CD4-positive, alpha-beta T cell treated with Interleukin-10 for 1 hour (primary cell): ENCODE results near the gene SCAND1.
"Not testable (repeated sequence)": the region's sequence is repeated elsewhere in the genome, so short reads cannot be mapped to it uniquely, and the experiment has no call there.

Experiments used
- DNase-seq: peaks from one replicate; pipeline ENCODE4 v3.0.0-alpha.2; 2020

SCAND1 gene

GRCh38 chr20:35956616-35957015 lies 2.3 kb upstream of the SCAND1 start:
- no peak for DNase-seq

- DNase-seq = peak; percentile 49
These were observed 577 bp upstream of the SCAND1 start for GRCh38 chr20:35954907-35955251.

GRCh38 chr20:35953387-35954199 lies 709 bp downstream of the SCAND1 start:
- peak; percentile 73 for DNase-seq

DNA sequence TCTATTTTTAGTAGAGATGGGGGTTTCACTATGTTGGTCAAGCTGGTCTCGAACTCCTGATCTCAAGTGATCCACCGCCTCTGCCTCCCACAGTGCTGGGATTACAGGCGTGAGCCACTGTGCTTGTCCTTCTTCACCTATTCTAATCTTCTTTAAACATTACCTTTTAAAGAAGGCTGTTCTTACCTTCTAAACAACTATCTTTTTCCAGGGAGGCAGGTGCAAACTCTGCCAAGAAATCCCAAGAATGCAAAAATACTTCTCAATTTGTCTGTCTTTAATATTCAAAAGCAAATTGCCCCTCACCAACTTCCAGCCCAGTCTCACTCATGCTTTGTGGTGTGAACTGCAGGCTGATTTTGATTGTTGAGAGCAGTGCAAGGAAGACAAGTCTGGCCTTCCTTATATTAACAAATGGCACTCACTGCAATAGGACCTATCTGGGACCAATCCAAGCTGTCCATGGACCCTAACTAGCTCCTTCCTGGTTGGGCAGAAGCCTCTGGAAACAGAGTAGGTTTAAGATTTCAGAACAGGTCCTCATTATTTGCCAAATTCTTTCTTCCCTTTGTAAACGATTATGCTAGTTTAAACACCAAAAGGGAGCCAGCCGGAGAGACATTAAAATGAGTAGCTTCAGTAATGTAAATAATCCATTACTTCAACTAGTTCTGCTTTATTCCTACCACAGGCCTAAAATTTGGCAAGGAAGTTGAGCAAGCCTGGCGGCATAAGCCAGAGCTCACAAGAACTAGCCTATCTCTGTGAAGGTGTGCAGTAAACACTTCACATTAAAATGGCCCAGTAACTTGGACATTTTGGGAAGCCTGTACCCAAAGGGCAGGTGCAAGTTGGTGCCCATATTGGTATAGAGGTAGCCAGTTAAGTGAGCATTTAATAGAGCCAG lies 1.6 kb downstream of the SCAND1 start:
- DNase-seq = no peak

DNA sequence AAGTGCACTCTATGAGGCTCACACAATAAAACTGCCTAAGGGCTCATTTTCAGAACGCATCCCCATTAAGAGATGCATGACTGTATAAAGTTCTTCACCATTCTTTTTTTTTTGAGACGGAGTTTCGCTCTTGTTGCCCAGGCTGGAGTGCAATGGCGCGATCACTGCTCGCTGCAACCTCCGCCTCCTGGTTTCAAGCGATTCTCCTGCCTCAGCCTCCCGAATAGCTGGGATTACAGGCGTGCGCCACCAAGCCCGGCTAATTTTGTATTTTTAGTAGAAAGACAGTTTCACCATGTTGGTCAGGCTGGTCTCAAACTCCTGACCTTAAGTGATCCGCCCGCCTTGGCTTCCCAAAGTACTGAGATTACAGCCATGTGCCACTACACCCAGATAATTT lies 2.2 kb downstream of the SCAND1 start:
- not testable (repeated sequence) for DNase-seq

- DNase-seq = no peak
These were observed 4.2 kb downstream of the SCAND1 start for GRCh38 chr20:35950093-35950492.

DNA sequence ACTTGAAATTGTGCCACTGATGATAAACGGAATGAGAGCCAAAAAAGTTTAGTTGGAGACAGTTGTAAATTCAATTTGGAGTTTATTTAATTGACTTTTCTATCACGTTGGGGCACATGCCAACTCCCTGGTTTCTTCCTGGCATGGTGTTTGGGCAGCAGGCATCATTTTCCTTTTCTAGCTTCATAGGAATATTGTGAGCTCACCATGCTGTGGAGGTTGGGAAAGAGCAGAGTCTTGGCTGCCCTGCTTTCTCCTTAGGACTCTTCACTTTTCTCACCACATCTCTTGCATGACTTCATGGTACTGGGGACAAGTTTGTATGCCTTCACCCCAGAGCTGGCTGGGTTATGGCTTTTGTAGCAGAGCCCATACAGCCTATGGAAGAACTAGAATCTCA lies 6.4 kb downstream of the SCAND1 start:
- no peak for DNase-seq

DNA sequence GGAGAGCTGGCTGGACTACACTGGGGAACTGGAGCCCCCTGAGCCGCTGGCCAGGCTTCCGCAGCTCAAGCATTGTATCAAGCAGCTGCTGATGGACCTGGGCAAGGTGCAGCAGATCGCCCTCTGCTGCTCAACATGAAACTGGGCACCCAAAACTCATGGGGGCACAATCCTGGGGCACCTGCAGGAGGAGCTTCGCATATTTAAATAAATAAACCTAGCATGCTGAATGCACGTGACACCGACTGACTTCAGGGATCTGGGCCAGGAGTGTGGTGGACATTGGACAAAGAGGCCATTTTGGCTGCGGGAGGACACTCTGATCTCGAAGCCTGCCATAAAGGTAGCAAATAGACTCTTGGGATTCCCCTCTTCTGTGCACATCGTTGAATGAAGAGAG lies 6.8 kb downstream of the SCAND1 start:
- peak; percentile 32 for DNase-seq

- DNase-seq = no peak
These were observed 12.1 kb downstream of the SCAND1 start for GRCh38 chr20:35942243-35942642.

- DNase-seq = no peak
These were observed 12.7 kb downstream of the SCAND1 start for GRCh38 chr20:35941620-35942019.

- no peak for DNase-seq
These were observed 15.0 kb downstream of the SCAND1 start for GRCh38 chr20:35939264-35939663.

DNA sequence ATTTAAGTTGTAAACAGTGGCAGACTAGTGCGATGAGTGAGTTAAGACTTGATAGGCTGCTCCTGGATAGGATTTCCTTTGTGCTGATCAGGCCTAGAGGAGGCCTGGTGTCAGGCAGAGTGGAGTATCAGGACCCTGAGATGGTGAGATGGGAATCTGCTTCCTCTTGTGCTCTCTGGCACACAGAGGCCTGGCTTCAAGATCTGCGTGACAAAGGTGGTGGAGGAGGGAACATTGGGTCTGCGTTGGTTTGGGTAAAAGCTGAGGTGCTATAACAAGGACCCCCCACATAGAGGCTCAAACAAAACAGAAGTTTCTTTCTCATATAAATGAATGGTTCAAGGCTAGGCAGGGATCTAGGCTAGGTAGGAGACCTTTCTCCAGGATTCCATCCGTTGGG lies 20.3 kb downstream of the SCAND1 start:
- no peak for DNase-seq

GRCh38 chr20:35929301-35929700 lies 25.0 kb downstream of the SCAND1 start:
- no peak for DNase-seq

DNA sequence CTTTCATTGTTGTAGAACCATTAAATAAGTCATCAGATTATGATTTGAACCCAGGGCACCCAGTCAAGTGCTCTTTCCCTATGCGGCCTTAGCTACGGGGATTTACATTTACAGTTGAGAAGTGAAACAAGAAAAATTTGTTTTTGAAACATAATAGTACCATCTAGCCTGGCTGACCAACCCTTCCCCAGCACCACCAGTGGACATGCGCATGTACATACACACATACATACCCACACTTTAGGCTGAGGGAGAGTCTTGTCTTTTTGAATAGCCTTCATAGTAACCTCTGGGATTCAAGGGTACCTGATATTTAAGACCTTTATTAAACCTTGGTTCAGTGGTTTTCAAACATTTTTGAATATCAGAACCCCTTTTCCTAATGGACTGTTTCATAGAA lies 33.8 kb downstream of the SCAND1 start:
- no peak for DNase-seq

GRCh38 chr20:35918021-35918420 lies 36.3 kb downstream of the SCAND1 start:
- no peak for DNase-seq

GRCh38 chr20:35917077-35917476 lies 37.2 kb downstream of the SCAND1 start:
- DNase-seq = no peak

- no peak for DNase-seq
These were observed 41.4 kb downstream of the SCAND1 start for GRCh38 chr20:35912881-35913280.

GRCh38 chr20:35910254-35910653 lies 44.0 kb downstream of the SCAND1 start:
- no peak for DNase-seq

- no peak for DNase-seq
These were observed 44.5 kb downstream of the SCAND1 start for GRCh38 chr20:35909796-35910195.

GRCh38 chr20:35909176-35909575 lies 45.1 kb downstream of the SCAND1 start:
- no peak for DNase-seq

DNA sequence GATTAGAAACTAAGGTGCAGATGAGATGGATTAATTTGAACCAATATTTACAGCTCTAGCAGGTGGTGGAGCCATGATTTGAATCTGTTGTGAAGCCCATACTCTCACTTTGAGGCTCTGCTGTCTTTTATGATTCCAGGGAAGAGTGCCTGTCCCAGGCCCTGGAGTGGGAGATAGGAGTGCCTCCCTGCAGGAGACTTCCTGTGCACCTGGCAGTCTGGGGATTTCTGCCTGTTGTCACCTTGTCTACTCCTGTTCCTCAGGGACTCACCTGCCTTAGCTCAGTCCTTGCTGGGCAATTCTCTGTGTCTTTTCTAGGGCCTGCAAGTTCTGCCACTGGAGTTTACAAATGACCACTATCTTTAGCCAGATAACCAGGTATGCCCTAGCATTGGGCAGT lies 46.3 kb downstream of the SCAND1 start:
- no peak for DNase-seq

DNA sequence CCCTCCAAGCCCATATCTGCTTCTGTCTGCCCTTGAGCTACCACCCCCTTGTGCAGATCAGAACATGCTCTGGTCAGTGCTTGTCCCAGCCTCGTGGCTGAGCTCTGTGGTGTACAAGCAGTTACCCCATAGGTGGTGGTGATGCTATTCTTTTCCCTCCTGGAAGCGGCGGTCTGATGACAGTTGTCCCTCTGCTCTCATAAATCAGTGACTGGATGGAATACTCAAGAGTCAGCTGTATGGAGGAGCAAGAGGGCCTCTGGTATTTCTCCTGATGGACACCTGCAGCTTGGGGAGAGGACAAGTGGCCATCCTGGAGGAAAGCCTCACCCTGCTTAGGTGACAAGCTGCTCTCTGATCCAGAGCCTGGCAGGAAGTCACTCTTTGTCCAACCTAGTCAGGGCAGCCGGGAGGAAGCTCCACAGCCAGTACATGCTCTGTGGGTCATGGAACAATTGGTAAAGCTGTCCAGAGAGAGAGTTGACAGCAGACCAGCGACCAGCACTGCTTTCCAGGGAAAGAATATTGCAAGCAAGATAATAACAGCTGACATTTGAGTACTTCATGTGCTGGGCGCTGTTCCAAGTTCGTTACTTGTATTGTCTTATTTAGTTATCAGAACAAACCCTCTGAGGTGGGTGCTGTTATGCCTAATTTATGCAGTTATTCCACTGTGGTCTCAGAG lies 47.1 kb downstream of the SCAND1 start:
- no peak for DNase-seq

- DNase-seq = no peak
These were observed 49.2 kb downstream of the SCAND1 start for GRCh38 chr20:35904982-35905663.
